ENCODE results near the gene PSMC6. TPM values are rescaled to one million over a fixed set of nuclear protein-coding genes. Genes with fewer than 3 reads are reported as not detected.

The PSMC6 gene
- total RNA-seq, 1 donor from 2014 or later, result 79.6 TPM

Other genes with a start within 250 kb of the PSMC6 start
- 3.6 TPM for gene TXNDC16, start 154.7 kb upstream of the PSMC6 start, total RNA-seq
- gene GPR137C, start 154.4 kb upstream of the PSMC6 start, total RNA-seq, result 0.13 TPM
- 37.8 TPM for gene ERO1A, start 11.6 kb upstream of the PSMC6 start, total RNA-seq
- gene STYX, start 23.0 kb downstream of the PSMC6 start, total RNA-seq, result 13.9 TPM
- 26.7 TPM for gene GNPNAT1, start 84.4 kb downstream of the PSMC6 start, total RNA-seq
- 206 TPM for gene FERMT2, start 243.8 kb downstream of the PSMC6 start, total RNA-seq